Prostate gland (tissue), 2 donors: ENCODE data around the gene SYT14.

Experiments used
- CTCF ChIP-seq, 4 experiments: fragments of 200-600 bp in 2 of 4; fragments of 450-650 bp in 2 of 4; sonication (generic) in 2 of 4; IDR thresholded peaks; 1 replicate in 3 of 4; 2 replicates in 1 of 4; pipeline ENCODE4 v1.5.1; 2016 to 2019; ENCODE audit warnings: antibody characterized with exemption in 4 of 4, mild to moderate bottlenecking in 2 of 4, moderate library complexity in 2 of 4
- POLR2A ChIP-seq: fragments of 450-650 bp; IDR thresholded peaks from one replicate; pipeline ENCODE4 v1.6.1; 2016; ENCODE audit warnings: antibody characterized with exemption, mild to moderate bottlenecking

- TF ChIP-seq CTCF (IDR thresholded peaks at IDR 0.05) (no peak), POLR2A (no peak)
These were observed 38.1 kb upstream of the SYT14 start for GRCh38 chr1:209899948-209900347.
